Fibroblast of lung (primary cell): ENCODE data around the gene TRPC4AP.

ENCODE experiments used
- EZH2 ChIP-seq: IDR thresholded peaks from 2 replicates; pipeline ENCODE4 v1.5.1; 2012; ENCODE audit warnings: low read length, control low read depth, mild to moderate bottlenecking; ENCODE audit errors: missing control alignments
- TF ChIP-seq, protein P1 (sequence below), 2 donors: IDR thresholded peaks in 1 of 2; conservative IDR thresholded peaks in 1 of 2; 1 replicate in 1 of 2; 2 replicates in 1 of 2; pipeline ENCODE4 v1.5.1; 2011 to 2012; ENCODE audit warnings: low read length in 2 of 2, control low read depth in 1 of 2, inconsistent platforms in 1 of 2, low read depth in 1 of 2, mild to moderate bottlenecking in 1 of 2

GRCh38 chr20:35001596-35002362 lies 90.8 kb downstream of the TRPC4AP start:
- TF ChIP-seq EZH2 = no peak
- TF ChIP-seq, protein P1, sequence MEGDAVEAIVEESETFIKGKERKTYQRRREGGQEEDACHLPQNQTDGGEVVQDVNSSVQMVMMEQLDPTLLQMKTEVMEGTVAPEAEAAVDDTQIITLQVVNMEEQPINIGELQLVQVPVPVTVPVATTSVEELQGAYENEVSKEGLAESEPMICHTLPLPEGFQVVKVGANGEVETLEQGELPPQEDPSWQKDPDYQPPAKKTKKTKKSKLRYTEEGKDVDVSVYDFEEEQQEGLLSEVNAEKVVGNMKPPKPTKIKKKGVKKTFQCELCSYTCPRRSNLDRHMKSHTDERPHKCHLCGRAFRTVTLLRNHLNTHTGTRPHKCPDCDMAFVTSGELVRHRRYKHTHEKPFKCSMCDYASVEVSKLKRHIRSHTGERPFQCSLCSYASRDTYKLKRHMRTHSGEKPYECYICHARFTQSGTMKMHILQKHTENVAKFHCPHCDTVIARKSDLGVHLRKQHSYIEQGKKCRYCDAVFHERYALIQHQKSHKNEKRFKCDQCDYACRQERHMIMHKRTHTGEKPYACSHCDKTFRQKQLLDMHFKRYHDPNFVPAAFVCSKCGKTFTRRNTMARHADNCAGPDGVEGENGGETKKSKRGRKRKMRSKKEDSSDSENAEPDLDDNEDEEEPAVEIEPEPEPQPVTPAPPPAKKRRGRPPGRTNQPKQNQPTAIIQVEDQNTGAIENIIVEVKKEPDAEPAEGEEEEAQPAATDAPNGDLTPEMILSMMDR (conservative IDR thresholded peaks at IDR 0.05 in 1 of 2, IDR thresholded peaks at IDR 0.05 in 1 of 2; ENCODE audit: low read depth in 1 of 2, low read length in 2 of 2) = peak in 1 of 2 donors; percentile 44
